ENCODE results near the gene MAGEA11. TPM values are rescaled to one million over a fixed set of nuclear protein-coding genes. Genes with fewer than 3 reads are reported as not detected.
"Not testable (repeated sequence)": the region's sequence is repeated elsewhere in the genome, so short reads cannot be mapped to it uniquely, and the experiment has no call there.

The MAGEA11 gene
- total and polyA plus RNA-seq, 8 donors: not detected

- Histone ChIP-seq H3K36me3 (no peaks in the 10 kb centered on the region), H3K27ac (no peak overlapping the region), H3K9me3 (no peaks in the 10 kb centered on the region), H3K4me1 (no peaks in the 10 kb centered on the region), H3K4me3 (no peak overlapping the region), H3K27me3 (no peaks in the 10 kb centered on the region)
- DNase-seq (no peak), ATAC-seq (no peak)
- no peak for TF ChIP-seq CTCF (IDR thresholded peaks at IDR 0.05)
- intact Hi-C loops (cut with DNase I): no loop called here
Measured at GRCh38 chrX:149757206-149758067, 45.6 kb downstream of the MAGEA11 start.

- ATAC-seq: no peak
- no peak for TF ChIP-seq CTCF (IDR thresholded peaks at IDR 0.05)
- no peaks in the 10 kb centered on the region for H3K36me3 ChIP-seq
- no peak overlapping the region for H3K4me3 ChIP-seq
- no peaks in the 10 kb centered on the region for H3K9me3 ChIP-seq
- no peak for DNase-seq
- intact Hi-C loops (cut with DNase I): no loop called here
- no peak overlapping the region for H3K27ac ChIP-seq
- no peaks in the 10 kb centered on the region for H3K27me3 ChIP-seq
- no peaks in the 10 kb centered on the region for H3K4me1 ChIP-seq
Measured at GRCh38 chrX:149758068-149758714, 46.3 kb downstream of the MAGEA11 start.

- ATAC-seq; DNase-seq; H3K4me1 ChIP-seq; H3K9me3 ChIP-seq; H3K36me3 ChIP-seq; H3K27ac ChIP-seq; H3K4me3 ChIP-seq; intact Hi-C loops (cut with DNase I); H3K27me3 ChIP-seq: not testable (repeated sequence)
Measured at GRCh38 chrX:149758715-149759078, 46.8 kb downstream of the MAGEA11 start.

GRCh38 chrX:149759824-149760223 is 48.0 kb downstream of the MAGEA11 start:
- Histone ChIP-seq H3K4me1 (no peaks in the 10 kb centered on the region), H3K4me3 (no peak overlapping the region), H3K27me3 (no peaks in the 10 kb centered on the region), H3K36me3 (no peaks in the 10 kb centered on the region), H3K27ac (no peak overlapping the region), H3K9me3 (no peaks in the 10 kb centered on the region)
- TF ChIP-seq CTCF (IDR thresholded peaks at IDR 0.05): no peak
- ATAC-seq: no peak
- intact Hi-C loops (cut with DNase I): no loop called here
- no peak for DNase-seq

- Histone ChIP-seq H3K4me3 (no peak overlapping the region), H3K27me3 (no peaks in the 10 kb centered on the region), H3K36me3 (no peaks in the 10 kb centered on the region), H3K4me1 (no peaks in the 10 kb centered on the region), H3K27ac (no peak overlapping the region), H3K9me3 (no peaks in the 10 kb centered on the region)
- intact Hi-C loops (cut with DNase I): no loop called here
- DNase-seq (no peak), ATAC-seq (no peak)
- no peak for TF ChIP-seq CTCF (IDR thresholded peaks at IDR 0.05)
Measured at GRCh38 chrX:149760965-149761364, 49.1 kb downstream of the MAGEA11 start.

- intact Hi-C loops (cut with DNase I); ATAC-seq; H3K27ac ChIP-seq; H3K4me1 ChIP-seq; H3K4me3 ChIP-seq; H3K9me3 ChIP-seq; H3K27me3 ChIP-seq; DNase-seq; H3K36me3 ChIP-seq: not testable (repeated sequence)
Measured at GRCh38 chrX:149761858-149762674, 50.2 kb downstream of the MAGEA11 start.
